ENCODE data around the gene ARID4A. TPM values are rescaled to one million over a fixed set of nuclear protein-coding genes. Genes with fewer than 3 reads are reported as not detected.

The ARID4A gene
- total and polyA plus RNA-seq, 2 of the 13 experiments (the other 11 are each of a cell fraction or from before 2014, with no cell fraction given), result 7.2 to 9.7 TPM

GRCh38 chr14:58285132-58285531 lies 13.2 kb upstream of the ARID4A start (continued):
- TF ChIP-seq ZNF713 (CRISPR knock-in tag; IDR thresholded peaks at IDR 0.05) (no peak), GATAD2A (CRISPR knock-in tag; IDR thresholded peaks at IDR 0.05) (no peak), ZNF136 (CRISPR knock-in tag; IDR thresholded peaks at IDR 0.05; ENCODE audit: low read depth) (no peak)

DNA sequence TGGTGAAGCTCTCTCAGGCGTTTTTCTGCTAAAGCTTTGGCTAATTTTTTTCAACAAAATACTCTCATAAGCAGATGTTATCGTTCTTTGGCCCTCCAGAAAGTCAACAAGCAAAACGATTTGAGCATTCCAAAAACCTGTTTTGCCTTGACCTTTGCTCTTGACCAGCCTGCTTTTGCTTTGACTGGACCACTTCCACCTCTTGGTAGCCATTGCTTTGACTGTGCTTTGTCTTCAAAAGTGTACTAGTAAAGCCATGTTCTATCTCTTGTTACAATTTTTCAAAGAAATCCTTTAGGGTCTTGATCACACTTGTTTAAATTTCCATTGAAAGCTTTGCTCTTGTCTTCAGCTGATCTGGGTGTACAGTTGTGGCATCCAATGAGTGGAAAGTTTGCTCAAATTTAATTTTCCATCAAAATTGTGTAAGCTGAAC lies 10.7 kb upstream of the ARID4A start:
- H3K27ac ChIP-seq (ENCODE audit: extremely low read length, insufficient read depth, low read length), result peak overlapping the region; percentile 68
- BruUV-seq (replicated peaks), result no TSS peak
- peak overlapping the region in 1 of 3 experiments; percentile 34; a peak in 1 of 6 replicates for H3K4me3 ChIP-seq (replicated peaks in 1 of 3; ENCODE audit: insufficient read depth in 1 of 3, low read depth in 2 of 3, low read length in 3 of 3)
- intact Hi-C loops (cut with micrococcal nuclease; ENCODE audit: unreplicated experiment) (no loop called here), in situ Hi-C loops (cut with HindIII; ENCODE audit: extremely low pct_ligation_motif_present, low pct_unique_long_range_greater_than_20kb) (no loop called here)
- no peak overlapping the region for H2AFZ ChIP-seq (ENCODE audit: low read length)
- H3K27me3 ChIP-seq (ENCODE audit: control insufficient read depth in 1 of 2, insufficient read depth in 2 of 2, low read length in 2 of 2), result no peaks in the 10 kb centered on the region
- ChIA-PET POLR2A (interaction anchor here (0.9 to 4.1 kb wide), 4 partner anchors 10 to 43 kb away, joined by 3 to 57 read pairs (median 14); partner anchors contain the start of genes ARID4A and PSMA3), CTCF (ENCODE audit: low intra/inter-chr PET ratio, low total read pairs) (no interaction called here)
- H3K36me3 ChIP-seq (replicated peaks in 1 of 2; ENCODE audit: control insufficient read depth in 1 of 2, insufficient read depth in 2 of 2, low read length in 2 of 2), result peaks cover 12 to 56% of the 10 kb centered on the region in 2 experiments
- 2% methylated on average over 3 of the region's 3 CpGs for WGBS (ENCODE audit: low lambda C conversion rate)
- no peaks in the 10 kb centered on the region for H3K9me3 ChIP-seq (ENCODE audit: low read length)
- peak; percentile 94 for FAIRE-seq
- H3K4me2 ChIP-seq (ENCODE audit: low read depth, low read length), result peak overlapping the region; percentile 38
- no peak overlapping the region for H3K9ac ChIP-seq (ENCODE audit: insufficient read depth, low read depth, low read length)
- peaks cover 79% of the 10 kb centered on the region for H3K4me1 ChIP-seq (ENCODE audit: insufficient read depth, low read length)
- H3K79me2 ChIP-seq (ENCODE audit: insufficient read depth, low read length), result peaks cover 71% of the 10 kb centered on the region
- H4K20me1 ChIP-seq (ENCODE audit: insufficient read depth, low read length), result no peaks in the 10 kb centered on the region
- ATAC-seq, result peak; percentile 88
- DNase-seq (ENCODE audit: low spot score), result peak; percentile 94
- TF ChIP-seq NR2C2 (CRISPR knock-in tag; IDR thresholded peaks at IDR 0.05; ENCODE audit: borderline replicate concordance) (peak; percentile 69), ZFP36 (IDR thresholded peaks at IDR 0.05; ENCODE audit: borderline replicate concordance, low read depth, low read length, partially characterized antibody) (no peak), ELK4 (CRISPR knock-in tag; IDR thresholded peaks at IDR 0.05; ENCODE audit: borderline replicate concordance) (no peak), BHLHE40 (IDR thresholded peaks at IDR 0.05; ENCODE audit: low read length) (no peak), ZNF850 (CRISPR knock-in tag; conservative IDR thresholded peaks at IDR 0.05) (no peak), ZNF546 (CRISPR knock-in tag; conservative IDR thresholded peaks at IDR 0.05) (no peak), FOXO1 (CRISPR knock-in tag; IDR thresholded peaks at IDR 0.05) (peak; percentile 89), ZNF713 (CRISPR knock-in tag; IDR thresholded peaks at IDR 0.05) (no peak), ZNF615 (CRISPR knock-in tag; IDR thresholded peaks at IDR 0.05; ENCODE audit: borderline replicate concordance) (no peak), ZNF737 (CRISPR knock-in tag; IDR thresholded peaks at IDR 0.05; ENCODE audit: borderline replicate concordance) (no peak), NFIC (IDR thresholded peaks at IDR 0.05; ENCODE audit: low read length) (peak; percentile 85; the same call in 1 of the 2 replicates), THYN1 (CRISPR knock-in tag; IDR thresholded peaks at IDR 0.05; ENCODE audit: borderline replicate concordance, low read depth) (no peak), ZNF678 (CRISPR knock-in tag; IDR thresholded peaks at IDR 0.05) (no peak), ZNF660 (CRISPR knock-in tag; IDR thresholded peaks at IDR 0.05; ENCODE audit: borderline replicate concordance, low read depth) (no peak), CENPX (CRISPR knock-in tag; IDR thresholded peaks at IDR 0.05) (no peak), ZBTB3 (CRISPR knock-in tag; IDR thresholded peaks at IDR 0.05; ENCODE audit: borderline replicate concordance, low read depth) (no peak), ZSCAN12 (CRISPR knock-in tag; IDR thresholded peaks at IDR 0.05) (no peak), ZNF567 (CRISPR knock-in tag; IDR thresholded peaks at IDR 0.05; ENCODE audit: borderline replicate concordance) (no peak), SOX5 (CRISPR knock-in tag; IDR thresholded peaks at IDR 0.05; ENCODE audit: borderline replicate concordance) (peak; percentile 86; the same call in 1 of the 2 replicates), REPIN1 (CRISPR knock-in tag; IDR thresholded peaks at IDR 0.05; ENCODE audit: borderline replicate concordance, low read depth) (peak; percentile 49; the same call in 1 of the 2 replicates), MAF1 (CRISPR knock-in tag; IDR thresholded peaks at IDR 0.05; ENCODE audit: borderline replicate concordance) (no peak)
- TF ChIP-seq, protein P1, sequence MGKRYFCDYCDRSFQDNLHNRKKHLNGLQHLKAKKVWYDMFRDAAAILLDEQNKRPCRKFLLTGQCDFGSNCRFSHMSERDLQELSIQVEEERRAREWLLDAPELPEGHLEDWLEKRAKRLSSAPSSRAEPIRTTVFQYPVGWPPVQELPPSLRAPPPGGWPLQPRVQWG (CRISPR knock-in tag; IDR thresholded peaks at IDR 0.05; ENCODE audit: borderline replicate concordance, low read depth), result no peak

Data from HepG2 (cell line).